GM19099 (cell line): Measurements from ENCODE around the gene INTS4.

Source experiments
- POLR2A ChIP-seq: IDR thresholded peaks from 3 replicates; pipeline ENCODE4 v1.6.1; 2011; ENCODE audit warnings: low read depth; ENCODE audit not compliant: insufficient read length; ENCODE audit errors: extremely low read depth

INTS4 gene

GRCh38 chr11:78030429-78031325, 36.2 kb upstream of the INTS4 start:
- TF ChIP-seq POLR2A = no peak

- TF ChIP-seq POLR2A = no peak
Observed at GRCh38 chr11:78027759-78028158, 33.3 kb upstream of the INTS4 start.

- no peak for TF ChIP-seq POLR2A
Observed at GRCh38 chr11:78025378-78025777, 30.9 kb upstream of the INTS4 start.

DNA sequence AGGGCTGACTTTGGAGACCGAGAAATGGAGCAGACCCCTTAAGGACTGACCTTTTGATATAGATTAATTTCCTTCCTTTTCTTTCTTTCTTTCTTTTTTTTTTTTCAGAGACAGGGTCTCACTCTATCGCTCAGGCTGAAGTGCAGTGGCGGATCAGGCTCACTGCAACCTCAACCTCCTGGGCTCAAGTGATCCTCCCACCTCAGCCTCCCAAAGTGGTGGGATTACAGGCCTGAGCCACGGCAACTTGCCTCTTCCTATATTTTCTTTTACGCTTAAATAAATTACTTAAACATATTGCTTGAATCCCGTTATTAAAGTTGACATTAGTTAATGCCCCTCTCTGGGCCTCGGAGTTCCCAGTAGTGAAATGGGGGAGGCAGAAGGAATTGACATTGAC, 29.0 kb upstream of the INTS4 start:
- TF ChIP-seq POLR2A = no peak

- no peak for TF ChIP-seq POLR2A
Observed at GRCh38 chr11:78022397-78023396, 28.2 kb upstream of the INTS4 start, which contains the start of gene KCTD14. Gene KCTD14, minus strand, starts transcription at chr11:78023276. Its CDS starts 27 bp downstream, at chr11:78023249.

DNA sequence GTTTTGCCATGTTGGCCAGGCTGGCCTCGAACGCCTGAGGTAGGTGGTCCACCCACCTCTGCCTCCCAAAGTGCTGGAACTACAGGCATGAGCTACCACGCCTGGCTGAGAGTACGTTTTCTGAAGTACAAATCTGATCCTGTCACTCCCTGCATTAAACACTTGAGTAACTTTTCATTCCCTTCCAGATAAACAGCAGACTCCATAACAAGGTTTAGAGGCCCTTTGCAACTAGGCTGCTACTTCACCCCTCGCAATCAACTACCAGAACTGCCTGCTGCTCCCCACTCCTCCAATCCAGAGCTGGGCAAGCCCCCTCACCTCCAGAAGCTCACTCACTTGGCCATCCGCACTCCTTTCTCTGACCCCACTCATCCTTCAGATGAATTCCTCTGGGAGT, 27.1 kb upstream of the INTS4 start:
- no peak for TF ChIP-seq POLR2A

DNA sequence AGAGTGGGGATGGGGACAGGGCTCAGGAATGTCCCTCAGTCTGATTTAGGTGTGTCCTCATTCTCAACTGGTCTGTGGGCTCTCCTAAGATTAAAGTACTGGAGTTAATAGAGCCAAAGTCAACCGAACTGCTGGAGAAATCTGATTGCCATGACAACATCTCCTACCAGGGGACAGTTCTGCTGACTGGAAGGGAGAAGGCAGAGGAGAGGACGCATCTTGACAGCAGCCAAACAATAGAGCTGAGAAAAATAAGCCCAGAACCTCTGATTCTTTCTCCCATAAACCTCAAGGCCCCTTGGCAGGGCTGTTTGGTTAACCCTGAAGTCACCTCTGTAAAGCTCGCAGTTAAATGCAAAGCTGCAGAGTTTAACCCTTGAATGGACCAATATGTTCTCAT, 25.8 kb upstream of the INTS4 start:
- no peak for TF ChIP-seq POLR2A

DNA sequence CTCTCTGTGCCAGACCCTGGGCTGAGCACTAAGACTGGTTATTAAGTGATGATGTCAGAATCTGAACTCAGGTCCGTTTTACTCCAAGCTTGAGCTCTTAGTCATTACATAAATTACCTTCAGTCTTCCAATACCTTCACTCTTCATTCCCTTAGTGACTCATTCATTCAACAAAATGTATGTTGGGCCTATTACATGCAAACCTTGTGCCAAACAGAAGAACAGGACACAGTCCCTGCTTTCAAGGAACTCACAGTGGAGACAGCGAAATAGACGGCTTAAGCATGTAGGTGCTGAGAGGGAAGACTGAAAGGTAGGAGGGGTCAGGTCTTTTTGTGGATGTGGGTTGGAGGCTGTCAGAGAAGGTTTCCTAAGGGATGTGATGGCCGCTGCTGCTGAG, 25.3 kb upstream of the INTS4 start:
- no peak for TF ChIP-seq POLR2A

DNA sequence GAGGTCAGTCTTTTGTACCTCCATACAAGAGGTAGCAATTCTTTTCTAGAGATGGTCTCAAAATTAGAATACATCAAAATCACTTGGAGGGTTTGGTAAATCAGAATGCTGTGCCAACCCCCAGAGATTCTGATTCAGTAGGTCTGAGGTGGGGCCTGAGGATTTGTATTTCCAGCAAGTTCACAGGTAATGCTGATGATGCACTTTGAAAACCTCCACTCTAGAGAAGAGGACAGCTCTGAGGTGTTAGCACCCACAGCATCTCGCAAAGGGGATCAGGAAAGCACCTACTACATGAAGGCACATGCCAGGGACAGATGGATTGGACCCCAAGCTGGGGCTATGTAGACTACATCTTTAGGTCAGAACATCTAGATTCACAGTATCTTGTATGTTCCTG, 21.4 kb upstream of the INTS4 start:
- TF ChIP-seq POLR2A = no peak

GRCh38 chr11:78011301-78011700, 16.8 kb upstream of the INTS4 start:
- no peak for TF ChIP-seq POLR2A

DNA sequence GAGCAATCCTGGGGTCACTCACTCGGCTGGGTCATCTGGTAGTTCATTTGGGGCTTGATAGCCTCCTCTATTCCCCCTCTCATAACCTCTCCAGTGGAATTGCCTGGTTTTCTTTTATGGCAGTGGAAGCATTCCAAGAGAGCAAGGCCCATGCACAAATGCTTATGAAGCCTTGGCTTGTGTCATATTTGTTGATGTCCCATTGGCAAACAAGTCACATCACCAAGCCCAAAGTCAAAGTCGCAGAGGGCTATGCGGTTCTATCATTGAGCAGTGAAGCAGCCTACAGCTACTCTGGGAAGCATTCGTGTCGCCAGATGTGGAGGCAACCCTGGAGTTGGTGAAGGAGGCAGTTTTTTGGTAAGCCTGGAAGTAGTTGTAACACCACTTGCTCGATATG, 16.3 kb upstream of the INTS4 start:
- no peak for TF ChIP-seq POLR2A

GRCh38 chr11:78010304-78010703, 15.8 kb upstream of the INTS4 start:
- TF ChIP-seq POLR2A = no peak

- TF ChIP-seq POLR2A = no peak
Observed at GRCh38 chr11:78009062-78009461, 14.6 kb upstream of the INTS4 start.

DNA sequence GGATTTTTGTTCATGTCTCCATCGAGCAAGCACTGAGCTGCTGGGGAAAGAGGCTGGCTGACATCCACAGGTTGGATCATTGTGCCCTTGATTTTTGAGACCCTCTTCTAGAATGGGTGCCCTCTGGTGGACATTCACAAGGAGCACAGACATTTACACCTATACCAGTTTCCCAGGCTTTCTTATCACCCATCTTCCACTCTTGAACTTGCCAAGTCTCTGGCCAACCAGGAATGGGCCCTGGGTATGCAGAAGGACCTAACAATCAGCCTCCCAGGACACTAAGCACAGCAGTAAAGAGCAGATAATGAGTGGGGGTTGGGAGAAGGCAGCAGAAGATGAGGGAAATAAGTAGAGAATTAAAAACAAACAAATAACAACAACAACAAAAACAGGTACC, 5.7 kb upstream of the INTS4 start:
- no peak for TF ChIP-seq POLR2A

- TF ChIP-seq POLR2A = no peak
Observed at GRCh38 chr11:77999446-78000030, 5.1 kb upstream of the INTS4 start.
